Eye (tissue), 1 donor: ENCODE results near the gene SCNN1G.
"Not testable (repeated sequence)": the region's sequence is repeated elsewhere in the genome, so short reads cannot be mapped to it uniquely, and the experiment has no call there.

Experiments
- DNase-seq: peaks from one replicate; pipeline ENCODE4 v3.0.0-alpha.2; 2015

The SCNN1G gene

GRCh38 chr16:23182679-23183542 is at the start of gene SCNN1G:
TSS of gene SCNN1G (plus strand) at chr16:23182745. CDS start at chr16:23186272, 3,527 bp downstream.
- peak; percentile 57 for DNase-seq

- DNase-seq, result no peak
Observed at GRCh38 chr16:23132775-23133463, 49.6 kb upstream of the SCNN1G start.

- DNase-seq, result no peak
Observed at GRCh38 chr16:23134274-23134673, 48.3 kb upstream of the SCNN1G start.

GRCh38 chr16:23137256-23137655 is 45.3 kb upstream of the SCNN1G start:
- DNase-seq, result no peak

- DNase-seq, result no peak
Observed at GRCh38 chr16:23137818-23138217, 44.7 kb upstream of the SCNN1G start.

- DNase-seq, result peak; percentile 50
Observed at GRCh38 chr16:23140107-23140506, 42.4 kb upstream of the SCNN1G start.

GRCh38 chr16:23141033-23141432 is 41.5 kb upstream of the SCNN1G start:
- no peak for DNase-seq

- no peak for DNase-seq
Observed at GRCh38 chr16:23141500-23141899, 41.0 kb upstream of the SCNN1G start.

GRCh38 chr16:23141959-23142740 is 40.4 kb upstream of the SCNN1G start:
- no peak for DNase-seq

GRCh38 chr16:23143391-23143790 is 39.2 kb upstream of the SCNN1G start:
- no peak for DNase-seq

- DNase-seq, result not testable (repeated sequence)
Observed at GRCh38 chr16:23144393-23144792, 38.2 kb upstream of the SCNN1G start.

GRCh38 chr16:23145186-23145585 is 37.4 kb upstream of the SCNN1G start:
- no peak for DNase-seq

GRCh38 chr16:23145608-23146007 is 36.9 kb upstream of the SCNN1G start:
- no peak for DNase-seq

GRCh38 chr16:23146877-23147601 is 35.5 kb upstream of the SCNN1G start:
- no peak for DNase-seq

GRCh38 chr16:23147666-23148065 is 34.9 kb upstream of the SCNN1G start:
- no peak for DNase-seq

GRCh38 chr16:23148166-23148512 is 34.4 kb upstream of the SCNN1G start:
- no peak for DNase-seq

GRCh38 chr16:23148513-23149266 is 33.9 kb upstream of the SCNN1G start:
- peak; percentile 64 for DNase-seq

GRCh38 chr16:23149267-23149992 is 33.1 kb upstream of the SCNN1G start, which contains the start of gene USP31:
TSS of gene USP31 (minus strand) at chr16:23149452. CDS start at chr16:23149270, 182 bp downstream.
- peak; percentile 97 for DNase-seq

- no peak for DNase-seq
Observed at GRCh38 chr16:23149993-23150364, 32.6 kb upstream of the SCNN1G start.

- DNase-seq, result no peak
Observed at GRCh38 chr16:23152386-23153178, 30.0 kb upstream of the SCNN1G start.
